GM19467 (cell line): ENCODE results near the gene CD44.

Source experiments
- ATAC-seq: cut with Tn5 transposase; IDR thresholded peaks from one replicate; pipeline ENCODE4 v1.9.1; 2021; ENCODE audit warnings: mild to moderate bottlenecking, moderate library complexity; ENCODE audit not compliant: unreplicated experiment

Gene CD44

GRCh38 chr11:35111161-35112055, 27.6 kb upstream of the CD44 start:
- ATAC-seq = no peak

DNA sequence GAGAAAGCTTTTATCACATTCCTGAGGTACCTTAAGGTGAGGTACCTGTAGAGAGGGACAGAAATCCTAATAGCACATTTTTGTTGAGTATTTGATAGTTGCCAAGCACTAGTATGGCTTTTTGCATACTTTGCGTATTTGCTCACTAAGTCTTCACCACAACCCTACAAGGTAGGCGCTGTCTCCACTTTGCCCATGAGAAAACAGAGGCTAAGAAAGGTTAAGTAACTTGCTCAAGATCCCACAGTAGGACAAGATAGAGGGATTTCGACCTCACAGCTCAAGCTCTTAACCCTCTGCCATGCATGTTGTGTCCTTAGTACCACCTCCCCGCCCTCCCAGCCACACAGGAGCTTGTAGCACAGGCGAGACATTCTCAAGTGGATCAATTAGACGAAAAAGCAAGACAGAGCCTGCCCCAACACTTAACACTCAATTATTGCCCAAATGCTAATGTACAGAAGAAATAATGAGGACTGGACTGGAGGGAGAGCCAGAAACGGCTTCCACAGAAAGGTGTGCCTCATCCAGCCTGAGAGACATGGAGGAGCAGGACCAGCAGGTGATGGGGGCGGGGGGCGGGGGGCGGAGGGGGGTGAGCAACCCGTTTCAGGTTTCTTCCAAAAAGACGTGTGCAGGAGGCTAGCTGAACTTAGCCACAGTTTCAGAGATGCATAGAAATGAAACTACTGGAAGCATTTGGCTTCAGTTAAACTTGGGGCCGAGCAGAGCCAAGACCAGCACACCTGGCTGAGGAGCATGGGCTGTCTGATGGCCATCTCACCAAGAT, 26.7 kb upstream of the CD44 start:
- ATAC-seq = no peak

GRCh38 chr11:35112846-35113105, 26.2 kb upstream of the CD44 start:
- ATAC-seq = no peak

DNA sequence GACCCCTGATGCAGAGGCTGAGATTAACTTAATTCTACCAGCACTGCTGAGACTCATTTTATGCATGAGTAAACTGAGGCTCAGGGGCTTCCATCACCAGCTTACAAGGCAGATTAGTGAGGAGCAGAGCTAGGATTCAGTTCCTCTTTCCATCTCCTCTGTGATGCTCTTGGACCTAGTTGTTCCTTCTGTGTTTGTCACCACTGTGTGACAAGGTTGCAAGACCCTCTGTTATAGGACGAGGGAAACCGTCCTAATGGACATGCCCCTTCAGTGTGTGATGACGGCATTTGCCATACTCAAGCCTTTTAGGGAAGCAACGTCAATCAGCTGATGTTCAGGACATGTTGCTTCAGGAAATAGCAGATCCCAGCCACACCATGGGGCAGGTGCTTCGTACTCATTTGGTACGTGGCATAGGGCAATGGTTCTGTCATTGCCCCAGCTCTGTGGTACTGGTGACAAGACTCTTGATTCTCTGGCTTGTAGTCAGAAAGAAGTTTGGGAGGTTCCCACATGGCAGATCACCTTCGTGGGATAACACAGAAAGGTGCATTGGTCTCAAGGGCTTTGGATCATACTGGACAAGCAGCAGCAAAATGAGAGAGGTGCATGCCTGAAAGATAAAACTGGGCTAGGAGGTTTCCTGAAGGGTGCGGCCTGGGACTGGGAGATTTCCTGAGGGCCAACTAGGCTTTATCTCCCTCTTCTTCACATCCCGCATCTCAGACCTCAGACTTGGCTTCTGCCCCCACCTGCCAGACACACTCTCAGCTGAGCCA, 23.9 kb upstream of the CD44 start:
- no peak for ATAC-seq

DNA sequence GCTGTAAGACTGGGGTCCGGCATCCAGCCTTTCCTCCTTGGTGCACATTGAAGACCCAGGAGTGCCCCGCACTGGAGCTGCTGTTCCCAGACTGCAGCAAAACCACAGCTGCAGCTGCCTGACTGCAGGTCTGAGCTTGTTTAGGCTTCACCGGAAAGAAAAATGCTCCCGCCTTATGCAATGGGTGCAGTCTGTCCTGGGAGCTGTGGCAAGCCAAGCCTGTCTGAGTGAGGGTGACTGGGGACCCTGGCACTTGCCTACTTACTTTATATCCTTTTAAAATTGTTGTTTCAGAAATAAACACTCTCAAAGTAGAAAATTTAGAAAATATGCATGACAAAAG, 23.3 kb upstream of the CD44 start:
- ATAC-seq = no peak

DNA sequence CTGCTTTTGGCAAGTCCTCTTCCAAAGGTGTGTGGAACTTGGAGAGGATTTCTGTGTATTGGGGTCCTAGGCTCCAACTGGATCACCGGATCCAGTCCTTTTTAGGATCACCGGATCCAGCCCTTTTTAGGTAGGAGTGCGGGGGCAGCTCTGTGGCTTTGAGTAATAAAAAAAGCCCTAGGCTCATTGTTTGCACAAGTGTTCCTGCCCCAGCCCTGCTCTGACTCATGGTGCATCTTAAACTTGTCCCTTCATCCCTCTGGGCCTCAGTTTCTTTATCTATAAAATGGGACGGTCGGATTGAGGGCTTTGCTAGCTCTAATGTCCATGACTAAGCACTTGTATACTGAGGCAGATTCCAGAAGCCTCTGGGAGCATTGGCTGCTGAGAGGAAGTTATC, 22.7 kb upstream of the CD44 start:
- no peak for ATAC-seq

- ATAC-seq = no peak
These were observed 22.0 kb upstream of the CD44 start for GRCh38 chr11:35116762-35117640.

DNA sequence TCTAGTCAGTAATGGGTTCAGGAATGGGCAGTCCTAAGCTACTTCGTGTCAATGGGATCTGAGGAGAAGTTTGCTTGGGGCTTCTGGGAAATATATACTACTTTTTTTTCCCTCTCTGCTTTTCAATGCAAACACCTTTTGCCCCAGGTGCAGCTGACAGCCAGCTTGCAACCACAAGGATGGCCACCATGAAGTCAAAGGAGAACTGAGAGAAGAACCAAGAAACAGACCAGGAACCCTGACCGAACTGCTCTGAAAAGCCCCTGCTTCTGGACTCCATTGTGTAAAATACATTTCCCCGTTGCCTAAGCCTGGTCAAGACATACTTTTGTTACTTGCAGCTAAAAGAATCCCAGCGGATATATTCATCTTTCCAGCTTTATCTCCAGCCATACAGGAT, 20.1 kb upstream of the CD44 start:
- ATAC-seq = peak; percentile 75

DNA sequence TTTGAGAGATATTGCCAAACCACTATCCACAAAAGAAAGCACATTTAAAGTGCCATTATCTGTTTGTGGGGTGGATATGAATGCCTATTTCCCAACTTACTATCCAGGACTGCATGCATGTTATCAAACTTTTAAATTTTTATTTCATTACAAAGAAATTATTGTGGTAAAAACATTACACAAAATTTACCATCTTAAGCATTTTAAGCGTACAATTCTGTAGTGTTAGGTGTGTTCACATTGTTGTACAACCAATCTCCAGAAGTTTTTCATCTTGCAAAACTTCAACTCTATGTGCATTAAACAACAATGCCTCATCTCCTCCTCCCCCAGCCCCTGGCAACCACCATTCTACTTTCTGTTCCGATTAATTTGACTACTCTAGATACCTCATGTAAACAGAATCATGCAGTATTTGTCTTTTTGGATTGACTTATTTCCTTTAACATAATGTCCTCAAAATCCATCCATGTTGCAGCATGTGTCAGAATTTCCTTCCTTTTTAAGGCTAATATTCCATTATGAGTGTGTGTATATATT, 17.6 kb upstream of the CD44 start:
- peak; percentile 34 for ATAC-seq

DNA sequence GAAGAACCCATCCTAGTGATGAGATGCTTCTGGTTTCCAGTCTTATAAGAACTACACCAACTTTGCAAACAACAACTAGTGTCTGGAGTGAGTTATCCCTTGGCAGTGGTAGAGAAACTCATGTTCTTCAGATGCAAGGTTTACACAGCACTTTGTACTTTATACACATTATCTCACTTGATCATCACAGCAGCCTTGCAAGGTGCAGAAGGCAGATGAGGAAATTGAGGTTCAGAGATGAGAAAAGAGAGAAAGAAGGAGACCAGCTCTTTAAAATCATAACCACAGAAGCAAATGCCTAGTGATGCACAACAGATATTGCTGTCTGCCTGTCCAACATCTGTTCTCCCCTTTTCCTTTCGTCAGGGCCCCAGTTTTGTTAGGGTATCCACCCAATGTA, 16.7 kb upstream of the CD44 start:
- ATAC-seq = no peak

- ATAC-seq = peak; percentile 43
These were observed 12.7 kb upstream of the CD44 start for GRCh38 chr11:35126000-35126878.

DNA sequence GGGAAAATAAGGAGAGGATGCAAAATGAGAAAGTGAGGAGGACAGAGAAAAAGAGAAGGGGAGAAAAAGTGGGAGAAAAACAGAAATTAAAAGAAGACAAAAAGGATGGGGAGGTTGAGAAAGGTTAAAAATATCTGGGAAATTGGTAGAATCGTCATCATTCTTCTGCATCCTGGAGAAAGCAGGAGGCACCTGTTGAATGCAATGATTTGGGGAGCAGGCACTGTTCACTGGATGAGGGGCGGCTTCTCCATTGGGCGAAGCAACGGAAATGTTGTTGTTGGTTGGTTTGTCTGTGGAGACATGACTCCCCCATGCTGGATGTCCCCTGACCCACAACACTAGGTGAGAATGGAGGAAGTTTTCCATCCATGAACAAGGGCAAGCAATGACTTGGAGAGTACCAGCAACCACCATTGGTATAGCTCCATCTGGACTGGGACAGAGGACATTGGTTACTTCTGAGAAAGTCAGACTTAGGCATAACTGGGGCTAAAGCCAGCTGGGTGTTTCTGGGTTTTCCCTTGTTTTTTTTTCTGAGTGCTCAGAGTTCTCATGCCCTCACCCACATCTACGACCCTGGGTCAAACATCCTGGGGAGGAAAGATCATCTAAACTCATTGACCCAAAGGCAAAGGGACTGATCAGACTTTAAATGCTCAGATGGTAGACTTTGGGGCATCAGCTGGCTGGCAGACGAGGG, 11.9 kb upstream of the CD44 start:
- ATAC-seq = no peak

DNA sequence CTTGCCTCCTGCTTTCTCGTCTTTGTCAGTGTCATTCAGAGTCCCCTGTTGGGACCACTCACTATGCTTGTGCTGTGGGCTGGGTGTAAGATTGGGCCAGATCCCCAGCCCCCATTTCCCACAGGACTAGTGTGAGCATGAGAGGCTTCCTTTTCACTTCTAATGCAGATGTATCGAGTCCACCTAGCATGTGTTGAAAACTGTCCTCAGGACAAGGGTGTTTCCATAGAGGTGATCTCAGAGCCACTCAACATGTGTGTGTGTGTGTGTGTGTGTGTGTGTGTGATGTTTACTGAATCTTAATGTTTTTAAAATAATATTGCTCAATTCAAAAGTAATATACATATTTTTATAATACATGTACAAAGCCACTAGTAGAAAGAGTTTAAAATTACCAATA, 11.4 kb upstream of the CD44 start:
- no peak for ATAC-seq

DNA sequence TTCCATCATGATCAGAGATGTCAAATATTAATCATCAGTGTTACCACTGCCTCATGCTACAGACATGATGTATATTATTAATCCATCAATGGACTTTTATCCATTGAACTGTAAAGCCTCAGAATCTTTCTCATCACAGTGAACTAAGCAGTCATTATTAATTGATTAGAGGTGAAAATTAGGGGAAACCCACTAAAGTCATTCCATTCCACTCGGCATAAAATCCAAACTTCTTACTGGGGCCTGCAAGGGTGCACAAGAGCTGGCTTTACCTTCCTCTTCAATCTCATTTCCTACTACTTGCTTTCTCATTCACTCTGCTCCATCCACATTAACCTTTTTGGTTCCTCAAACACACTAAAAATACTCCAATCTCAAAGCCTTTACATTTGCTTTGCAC, 7.9 kb upstream of the CD44 start:
- no peak for ATAC-seq

- ATAC-seq = no peak
These were observed 7.1 kb upstream of the CD44 start for GRCh38 chr11:35131886-35132285.

GRCh38 chr11:35133656-35134055, 5.3 kb upstream of the CD44 start:
- ATAC-seq = no peak

GRCh38 chr11:35134403-35135148, 4.4 kb upstream of the CD44 start:
- ATAC-seq = no peak

- no peak for ATAC-seq
These were observed 3.7 kb upstream of the CD44 start for GRCh38 chr11:35135222-35135621.
